NCI-H345 treated with DMSO at 0.1 percent for 48 hours (cell line): ENCODE results near the gene SDK1.
"Not testable (repeated sequence)": the region's sequence is repeated elsewhere in the genome, so short reads cannot be mapped to it uniquely, and the experiment has no call there.

Experiments used
- DNase-seq: peaks from one replicate; lab custom pipeline; 2025; ENCODE audit not compliant: unreplicated experiment; lab: John Stamatoyannopoulos, UW

The SDK1 gene

GRCh38 chr7:4277936-4278335 is 976.9 kb downstream of the SDK1 start:
- no peak for DNase-seq

- DNase-seq, result no peak
These were observed 978.2 kb downstream of the SDK1 start for GRCh38 chr7:4279216-4279615.

DNA sequence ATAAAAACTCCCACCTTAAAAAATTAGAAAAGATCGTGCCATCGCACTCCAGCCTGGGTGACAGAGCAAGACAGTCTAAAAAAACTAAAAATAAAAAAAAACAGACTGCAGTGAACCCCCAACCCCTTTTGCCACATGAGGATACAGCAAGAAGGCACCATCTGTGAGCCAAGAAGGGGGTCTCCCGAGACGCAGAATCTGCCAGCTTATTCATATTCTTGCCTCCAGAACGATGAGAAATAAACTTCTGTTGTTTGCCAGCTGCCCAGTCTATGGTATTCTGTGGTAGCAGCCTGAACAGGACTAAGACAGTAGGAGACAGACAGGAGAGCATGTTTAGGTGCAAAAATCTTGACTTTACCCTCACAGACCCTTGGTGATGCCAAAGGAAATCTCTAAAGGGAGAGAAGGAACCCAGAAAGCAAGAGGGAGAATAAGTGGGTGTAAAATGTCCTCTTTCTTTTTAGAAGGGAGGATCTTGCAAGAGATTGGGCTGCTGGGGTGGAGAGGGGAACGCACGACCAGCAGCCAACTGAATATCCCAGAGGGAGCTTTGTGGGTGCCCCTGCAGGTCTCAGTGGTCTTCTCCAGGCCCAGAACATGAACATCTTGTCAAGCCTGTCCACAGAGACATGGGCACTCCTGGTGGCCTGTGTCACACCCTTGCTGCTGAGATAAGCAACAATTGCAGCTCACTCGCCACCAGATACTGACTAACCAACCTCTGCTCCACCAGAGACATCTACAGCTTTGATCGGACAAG is 980.4 kb downstream of the SDK1 start:
- no peak for DNase-seq

GRCh38 chr7:4282434-4283223 is 981.6 kb downstream of the SDK1 start:
- DNase-seq, result no peak

DNA sequence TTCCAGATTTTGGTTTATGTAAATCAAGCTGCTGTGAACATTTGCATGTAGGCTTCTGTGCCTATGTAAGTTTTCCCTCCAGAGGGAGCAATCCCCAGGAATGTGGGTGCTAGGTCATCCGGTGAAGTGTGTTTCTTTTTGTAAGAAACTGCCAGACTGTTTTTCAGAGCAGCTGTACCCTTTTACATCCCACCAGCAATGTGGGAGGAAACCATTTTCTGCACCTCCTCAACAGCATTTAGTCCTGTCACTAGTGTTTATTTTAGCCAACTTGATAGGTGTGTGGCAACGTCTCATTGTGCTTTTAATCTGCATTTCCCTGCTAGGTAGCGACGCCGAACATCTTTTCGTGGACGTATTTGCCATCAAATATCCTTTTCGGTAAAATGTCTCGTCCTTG is 985.3 kb downstream of the SDK1 start:
- no peak for DNase-seq

GRCh38 chr7:4288791-4289394 is 987.8 kb downstream of the SDK1 start:
- DNase-seq, result no peak

- DNase-seq, result no peak
These were observed 996.3 kb downstream of the SDK1 start for GRCh38 chr7:4297165-4297917.

- DNase-seq, result no peak
These were observed 996.8 kb downstream of the SDK1 start for GRCh38 chr7:4297918-4298219.

- DNase-seq, result no peak
These were observed 998.4 kb downstream of the SDK1 start for GRCh38 chr7:4299431-4299830.

- no peak for DNase-seq
These were observed 1001.3 kb downstream of the SDK1 start for GRCh38 chr7:4302203-4302905.

DNA sequence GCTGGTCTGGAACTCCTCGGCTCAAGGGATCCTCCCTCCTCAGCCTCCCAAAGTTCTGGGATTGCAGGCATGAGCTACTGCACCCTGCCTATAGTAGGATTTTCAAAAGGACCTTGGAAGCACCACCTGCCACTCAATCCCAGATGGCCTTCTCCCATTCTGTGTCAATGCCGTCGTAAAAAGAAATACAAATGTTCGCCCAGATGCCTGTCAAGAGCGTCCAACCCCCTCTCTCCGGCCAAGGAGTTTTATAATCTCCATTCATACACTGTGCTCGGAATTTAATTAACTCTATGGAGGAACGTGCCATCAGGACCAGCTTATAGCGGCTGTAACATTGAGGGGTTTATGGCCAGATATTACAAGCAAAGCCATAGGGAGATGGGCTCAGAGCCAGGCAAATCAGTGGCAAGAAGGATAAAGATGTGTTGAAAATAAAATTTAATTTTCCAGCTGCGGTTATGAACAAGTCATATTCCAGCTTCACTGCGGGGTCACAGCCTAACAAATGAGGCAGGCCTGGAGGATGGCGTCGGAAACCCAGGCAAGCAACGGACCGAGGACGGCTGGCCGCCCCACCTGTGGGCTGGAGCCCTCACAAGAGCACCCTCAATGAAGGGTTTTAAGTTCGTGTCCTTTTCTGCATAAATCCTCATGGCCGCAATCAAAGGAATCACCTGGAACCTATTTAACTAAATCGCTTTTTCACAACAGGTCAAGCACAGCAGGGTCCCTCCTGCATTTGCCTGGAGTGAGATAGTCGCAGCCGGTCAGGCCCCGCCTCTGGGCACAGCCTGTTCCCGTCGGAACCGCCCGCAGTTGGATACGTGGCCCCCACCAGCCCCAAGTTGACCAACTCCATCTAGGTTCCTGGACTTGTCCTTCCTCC is 1006.5 kb downstream of the SDK1 start:
- DNase-seq, result no peak

GRCh38 chr7:4308205-4308590 is 1007.1 kb downstream of the SDK1 start:
- DNase-seq, result no peak

DNA sequence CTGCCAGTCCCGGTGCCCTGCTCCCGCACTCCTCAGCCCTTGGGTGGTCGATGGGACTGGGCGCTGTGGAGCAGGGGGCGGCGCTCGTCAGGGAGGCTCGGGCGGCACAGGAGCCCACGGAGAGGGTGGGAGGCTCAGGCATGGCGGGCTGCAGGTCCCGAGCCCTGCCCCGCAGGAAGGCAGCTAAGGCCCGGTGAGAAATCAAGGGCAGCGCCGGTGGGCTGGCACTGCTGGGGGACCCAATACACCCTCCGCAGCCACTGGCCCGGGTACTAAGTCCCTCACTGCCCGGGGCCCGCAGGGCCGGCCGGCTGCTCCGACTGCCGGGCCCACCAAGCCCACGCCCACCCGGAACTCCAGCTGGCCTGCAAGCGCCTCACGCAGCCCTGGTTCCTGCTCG is 1012.9 kb downstream of the SDK1 start:
- DNase-seq, result not testable (repeated sequence)

GRCh38 chr7:4314316-4314715 is 1013.3 kb downstream of the SDK1 start:
- DNase-seq, result not testable (repeated sequence)
